Uterus (tissue), 2 donors: ENCODE results near the gene THOC6.

Experiments used
- CTCF ChIP-seq, 4 experiments: fragments of 200-600 bp in 2 of 4; fragments of 450-650 bp in 2 of 4; sonication (generic) in 2 of 4; IDR thresholded peaks; one replicate each; pipeline ENCODE4 v1.5.1; 2016 to 2019; ENCODE audit warnings: antibody characterized with exemption in 4 of 4, mild to moderate bottlenecking in 2 of 4, moderate library complexity in 1 of 4
- POLR2A ChIP-seq, 2 donors: fragments of 450-650 bp; IDR thresholded peaks; one replicate each; pipeline ENCODE4 v1.6.1; 2016; ENCODE audit warnings: antibody characterized with exemption in 2 of 2, mild to moderate bottlenecking in 1 of 2, moderate library complexity in 1 of 2

- TF ChIP-seq CTCF (IDR thresholded peaks at IDR 0.05) = no peak
- no peak for TF ChIP-seq POLR2A (IDR thresholded peaks at IDR 0.05)
Measured at GRCh38 chr16:3027489-3027795, 3.6 kb downstream of the THOC6 start.
